Keratinocyte (primary cell): ENCODE results near the gene ULK4. TPM values are rescaled to one million over a fixed set of nuclear protein-coding genes. Genes with fewer than 3 reads are reported as not detected.

Experiments used
- DNase-seq: peaks from one replicate; pipeline ENCODE4 v3.0.0-alpha.2; 2011; ENCODE audit warnings: low read depth, missing footprints, low spot score
- FAIRE-seq: peaks from 2 replicates; lab custom pipeline; 2011; peaks lifted over from hg19 to GRCh38; lab: Jason Lieb, UNC
- H2AFZ ChIP-seq: 2 replicates; pipeline ENCODE4 v1.6.0; 2012; ENCODE audit warnings: low read length, control low read depth, inconsistent platforms; ENCODE audit not compliant: control insufficient read depth
- H3K27ac ChIP-seq: 2 replicates; pipeline ENCODE4 v1.5.1; 2011; ENCODE audit warnings: low read length; ENCODE audit not compliant: control insufficient read depth, insufficient read depth
- H3K27me3 ChIP-seq: 3 replicates; pipeline ENCODE4 v1.6.0; 2011; ENCODE audit warnings: low read length; ENCODE audit not compliant: control insufficient read depth, insufficient read depth; ENCODE audit errors: extremely low read depth
- H3K36me3 ChIP-seq, 2 experiments: 2 replicates in 1 of 2; 3 replicates in 1 of 2; pipeline ENCODE4 v1.5.1; 2011; ENCODE audit warnings: low read length in 2 of 2, mild to moderate bottlenecking in 1 of 2; ENCODE audit not compliant: control insufficient read depth in 2 of 2, insufficient read depth in 2 of 2; ENCODE audit errors: extremely low read depth in 1 of 2
- H3K4me1 ChIP-seq: 3 replicates; pipeline ENCODE4 v1.5.1; 2011; ENCODE audit warnings: low read length; ENCODE audit not compliant: control insufficient read depth, insufficient read depth; ENCODE audit errors: extremely low read depth
- H3K4me2 ChIP-seq: 3 replicates; pipeline ENCODE4 v1.6.0; 2011; ENCODE audit warnings: low read depth, low read length; ENCODE audit not compliant: control insufficient read depth, insufficient read depth; ENCODE audit errors: extremely low read depth
- H3K4me3 ChIP-seq, 3 experiments: fragments of 200-600 bp in 1 of 3; sonication (generic) in 1 of 3; 2 replicates in 2 of 3; 3 replicates in 1 of 3; pipeline ENCODE4 v1.5.1; 2011 to 2016; ENCODE audit warnings: low read length in 3 of 3, mild to moderate bottlenecking in 3 of 3, control low read depth in 2 of 3, inconsistent platforms in 1 of 3, low read depth in 1 of 3, mixed read lengths in 1 of 3, mixed run types in 1 of 3, moderate library complexity in 1 of 3; ENCODE audit not compliant: control insufficient read depth in 2 of 3, insufficient read depth in 2 of 3; ENCODE audit errors: extremely low read depth in 1 of 3
- H3K79me2 ChIP-seq: 2 replicates; pipeline ENCODE4 v1.6.0; 2012; ENCODE audit warnings: low read length; ENCODE audit not compliant: control insufficient read depth, insufficient read depth
- H3K9ac ChIP-seq: 3 replicates; pipeline ENCODE4 v1.6.0; 2011; ENCODE audit warnings: low read length; ENCODE audit not compliant: control insufficient read depth, insufficient read depth; ENCODE audit errors: extremely low read depth
- H3K9me1 ChIP-seq: 3 replicates; pipeline ENCODE4 v1.6.0; 2011; ENCODE audit warnings: low read length; ENCODE audit not compliant: control insufficient read depth, insufficient read depth; ENCODE audit errors: extremely low read depth
- H3K9me3 ChIP-seq: 2 replicates; pipeline ENCODE4 v1.5.1; 2012; ENCODE audit warnings: low read depth, low read length; ENCODE audit not compliant: control insufficient read depth
- H4K20me1 ChIP-seq: 3 replicates; pipeline ENCODE4 v1.6.0; 2011; ENCODE audit warnings: low read length; ENCODE audit not compliant: control insufficient read depth, insufficient read depth; ENCODE audit errors: extremely low read depth
- CTCF ChIP-seq, 3 experiments: IDR thresholded peaks in 1 of 3; conservative IDR thresholded peaks in 1 of 3; optimal IDR thresholded peaks in 1 of 3; 2 replicates in 2 of 3; 3 replicates in 1 of 3; pipeline versions ENCODE3 to v1.5.1; 2011; ENCODE audit warnings: low read length in 3 of 3, mild to moderate bottlenecking in 3 of 3, moderate library complexity in 2 of 3, control low read depth in 1 of 3, inconsistent platforms in 1 of 3; ENCODE audit not compliant: insufficient read depth in 2 of 3; ENCODE audit errors: extremely low read depth in 1 of 3
- EZH2 ChIP-seq: IDR thresholded peaks from one replicate; pipeline ENCODE4 v1.6.1; 2012; ENCODE audit warnings: inconsistent platforms, mild to moderate bottlenecking, low read length, moderate library complexity
- dilution Hi-C: fragments of 300-500 bp; cut with MboI; formaldehyde crosslinking; loops from one replicate; pipeline ENCODE4 v1.7.0; 2020; ENCODE audit warnings: low sequenced_read_pairs; ENCODE audit not compliant: extremely low pct_ligation_motif_present
- polyA plus RNA-seq, 5 experiments: library from polyadenylated mRNA; depleted of rRNA in 3 of 5; stranded (reverse) in 3 of 5; stranded (forward) in 1 of 5; unstranded in 1 of 5; fragments of >200 nt; gene quantifications; 1 replicate in 1 of 5; 2 replicates in 3 of 5; 3 replicates in 1 of 5; pipeline versions ENCODE4 v1.2.1 to v1.2.3, GENCODE V29; 2011 to 2012; ENCODE audit warnings: missing spikeins in 2 of 5, low read depth in 1 of 5, low replicate concordance in 1 of 5

ULK4 gene
- polyA plus RNA-seq, 1 donor (not counting 4 experiments of a cell fraction or from before 2014, with no cell fraction given), result 6.1 TPM

- no peaks in the 10 kb centered on the region for H4K20me1 ChIP-seq
- no peak for FAIRE-seq
- H2AFZ ChIP-seq, result no peak overlapping the region
- no peak for DNase-seq
- H3K4me3 ChIP-seq, result no peak overlapping the region
- TF ChIP-seq EZH2 (no peak), CTCF (optimal IDR thresholded peaks at IDR 0.05 in 1 of 3, IDR thresholded peaks at IDR 0.05 in 1 of 3, conservative IDR thresholded peaks at IDR 0.05 in 1 of 3; ENCODE audit: extremely low read depth in 1 of 3, insufficient read depth in 2 of 3, low read length in 3 of 3) (no peak)
- no peaks in the 10 kb centered on the region for H3K27me3 ChIP-seq
- no peaks in the 10 kb centered on the region for H3K79me2 ChIP-seq
- H3K9me3 ChIP-seq, result no peaks in the 10 kb centered on the region
- H3K27ac ChIP-seq, result no peak overlapping the region
- no peak overlapping the region for H3K4me2 ChIP-seq
- no peak overlapping the region for H3K9ac ChIP-seq
- dilution Hi-C loops, result no loop called here
- no peaks in the 10 kb centered on the region for H3K9me1 ChIP-seq
- H3K36me3 ChIP-seq, result no peaks in the 10 kb centered on the region
- no peaks in the 10 kb centered on the region for H3K4me1 ChIP-seq
Measured at GRCh38 chr3:41426485-41426884, 535.4 kb downstream of the ULK4 start.

GRCh38 chr3:41424543-41425300, 537.2 kb downstream of the ULK4 start:
- Histone ChIP-seq H3K36me3 (no peaks in the 10 kb centered on the region), H3K27me3 (no peaks in the 10 kb centered on the region), H2AFZ (no peak overlapping the region), H3K4me3 (no peak overlapping the region), H3K79me2 (no peaks in the 10 kb centered on the region), H4K20me1 (no peaks in the 10 kb centered on the region), H3K4me2 (no peak overlapping the region), H3K9me1 (no peaks in the 10 kb centered on the region), H3K27ac (no peak overlapping the region), H3K9ac (no peak overlapping the region), H3K9me3 (no peaks in the 10 kb centered on the region), H3K4me1 (no peaks in the 10 kb centered on the region)
- dilution Hi-C loops, result no loop called here
- FAIRE-seq (no peak), DNase-seq (no peak)
- TF ChIP-seq EZH2, result no peak
- no peak for TF ChIP-seq CTCF (optimal IDR thresholded peaks at IDR 0.05 in 1 of 3, IDR thresholded peaks at IDR 0.05 in 1 of 3, conservative IDR thresholded peaks at IDR 0.05 in 1 of 3; ENCODE audit: extremely low read depth in 1 of 3, insufficient read depth in 2 of 3, low read length in 3 of 3)
